HCEC 1CT (cell line): ENCODE data around the gene CAMTA1.
A peak's percentile ranks its signal among the peaks of the same experiment; 100 is the strongest.
"Not testable (repeated sequence)": the region's sequence is repeated elsewhere in the genome, so short reads cannot be mapped to it uniquely, and the experiment has no call there.

Source experiments
- DNase-seq: peaks from one replicate; pipeline ENCODE4 v3.0.0-alpha.2; 2017

The CAMTA1 gene

GRCh38 chr1:6782151-6782550 lies 3.1 kb upstream of the CAMTA1 start:
- no peak for DNase-seq

DNA sequence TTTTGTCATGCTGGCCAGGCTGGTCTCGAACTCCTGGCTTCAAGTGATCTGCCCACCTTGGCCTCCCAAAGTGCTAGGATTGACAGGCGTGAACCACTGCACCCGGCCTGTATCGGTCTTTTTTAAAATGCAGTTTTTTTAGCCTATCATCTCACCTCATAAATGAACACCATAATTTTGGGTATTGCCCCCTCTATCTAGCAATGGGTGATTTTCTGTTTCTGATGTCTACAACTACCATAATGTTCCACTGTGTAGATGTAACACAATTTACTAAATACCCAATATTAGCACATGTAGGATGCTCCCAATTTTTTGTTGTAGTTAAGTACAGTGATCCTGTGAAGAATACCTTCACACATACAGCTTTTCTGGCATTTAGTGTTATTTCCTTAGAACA lies 2.0 kb upstream of the CAMTA1 start:
- no peak for DNase-seq

- DNase-seq = no peak
Observed at GRCh38 chr1:6783936-6784559, 1.2 kb upstream of the CAMTA1 start.

- DNase-seq = peak; percentile 100
Observed at GRCh38 chr1:6784560-6785317, 515 bp upstream of the CAMTA1 start.

- DNase-seq = peak; percentile 27
Observed at GRCh38 chr1:6785728-6786505, 663 bp downstream of the CAMTA1 start.

DNA sequence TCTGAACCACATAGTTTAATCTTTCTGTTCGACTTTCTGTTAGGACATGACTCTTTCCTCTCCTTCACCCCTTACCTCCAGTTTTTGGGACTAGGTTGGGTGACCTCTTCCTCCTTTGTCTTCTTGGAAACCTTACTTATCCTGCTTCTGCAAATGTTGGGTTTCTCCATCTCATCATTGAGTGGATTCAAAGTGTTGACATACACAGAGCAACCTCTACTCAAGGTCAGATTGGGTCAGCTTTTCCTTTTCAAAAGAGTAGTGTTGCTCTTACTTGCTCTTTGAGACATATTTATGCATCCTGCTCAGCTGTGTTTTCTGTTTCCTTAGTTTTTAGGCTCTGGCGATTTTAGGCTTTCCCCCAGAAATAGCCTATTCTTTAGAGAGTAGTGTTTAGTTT lies 3.7 kb downstream of the CAMTA1 start:
- no peak for DNase-seq

DNA sequence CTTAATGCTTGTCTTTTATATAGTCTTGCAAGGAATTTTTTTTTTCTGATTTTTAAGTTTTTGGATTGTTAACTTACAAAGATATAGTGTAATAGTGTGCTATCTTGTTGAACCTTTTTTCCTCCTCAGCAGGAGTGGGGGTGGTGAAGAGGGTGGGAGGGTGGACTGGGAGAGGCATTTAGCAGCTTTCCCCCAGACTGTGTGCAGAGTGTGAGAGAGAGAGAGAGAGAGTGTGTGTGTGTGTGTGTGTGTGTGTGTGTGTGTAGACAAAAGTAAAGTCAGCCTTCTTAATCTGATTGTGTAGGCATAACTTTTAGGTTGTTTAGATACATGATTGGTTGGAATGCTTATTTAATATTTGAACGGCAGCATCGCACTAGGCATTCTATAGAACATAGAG lies 4.9 kb downstream of the CAMTA1 start:
- no peak for DNase-seq

DNA sequence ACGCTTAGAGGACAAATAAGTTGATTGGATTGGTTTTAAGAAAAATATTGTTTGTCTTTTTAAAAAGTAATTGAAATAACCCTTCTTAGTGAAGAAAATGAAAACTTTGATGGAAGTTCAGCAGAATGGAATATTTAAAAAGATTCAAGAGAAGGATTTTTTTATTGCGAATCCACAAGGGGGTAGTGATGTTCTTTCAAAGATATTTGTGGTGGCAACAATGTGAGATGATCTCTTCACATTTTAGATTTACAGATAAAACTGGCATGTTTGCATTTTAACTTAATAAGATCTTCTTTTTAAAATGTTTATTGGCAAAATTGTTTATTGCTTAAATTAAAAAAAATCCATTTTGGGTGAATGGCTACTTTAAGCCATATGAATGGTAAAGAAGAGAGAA lies 8.9 kb downstream of the CAMTA1 start:
- DNase-seq = peak; percentile 55

DNA sequence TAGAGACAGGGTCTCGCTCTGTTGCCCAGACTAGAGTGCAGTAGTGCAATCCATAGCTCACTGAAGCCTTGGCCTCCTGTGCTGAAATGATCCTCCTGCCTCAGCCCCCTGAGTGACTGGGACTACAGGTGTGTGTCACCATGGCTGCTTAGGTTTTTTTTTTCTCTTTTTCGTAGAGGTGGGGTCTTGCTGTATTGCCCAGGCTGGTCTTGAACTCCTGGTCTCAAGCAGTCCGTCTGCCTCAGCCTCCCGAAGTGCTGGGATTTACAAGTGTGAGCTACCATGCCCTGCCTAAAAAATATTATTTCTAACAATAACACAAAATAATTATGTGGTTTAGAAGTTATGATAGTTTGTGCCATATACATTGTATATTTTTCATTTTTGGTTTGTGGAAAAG lies 9.9 kb downstream of the CAMTA1 start:
- no peak for DNase-seq

- DNase-seq = no peak
Observed at GRCh38 chr1:6795661-6796060, 10.4 kb downstream of the CAMTA1 start.

GRCh38 chr1:6796095-6796494 lies 10.8 kb downstream of the CAMTA1 start:
- DNase-seq = no peak

GRCh38 chr1:6799499-6799898 lies 14.2 kb downstream of the CAMTA1 start:
- no peak for DNase-seq

DNA sequence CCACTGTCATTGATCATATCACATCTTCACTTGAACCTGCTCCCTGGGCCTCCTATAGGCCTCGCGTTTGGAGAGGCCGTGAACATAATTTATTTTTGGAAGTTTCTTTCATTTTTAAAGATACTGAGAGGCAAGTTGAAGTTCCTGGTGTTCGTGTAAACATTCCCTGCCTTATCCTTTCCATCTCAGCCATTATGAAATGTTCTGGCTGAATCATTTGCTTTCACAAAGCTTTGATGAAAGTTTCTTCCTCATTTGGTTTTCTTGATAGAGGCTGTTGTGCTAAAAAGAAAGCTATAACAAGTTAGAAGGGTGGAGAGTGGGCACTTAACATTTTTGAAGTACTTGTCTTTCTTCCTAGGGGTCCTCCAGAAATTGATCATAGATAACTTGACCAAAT lies 15.5 kb downstream of the CAMTA1 start:
- peak; percentile 46 for DNase-seq

DNA sequence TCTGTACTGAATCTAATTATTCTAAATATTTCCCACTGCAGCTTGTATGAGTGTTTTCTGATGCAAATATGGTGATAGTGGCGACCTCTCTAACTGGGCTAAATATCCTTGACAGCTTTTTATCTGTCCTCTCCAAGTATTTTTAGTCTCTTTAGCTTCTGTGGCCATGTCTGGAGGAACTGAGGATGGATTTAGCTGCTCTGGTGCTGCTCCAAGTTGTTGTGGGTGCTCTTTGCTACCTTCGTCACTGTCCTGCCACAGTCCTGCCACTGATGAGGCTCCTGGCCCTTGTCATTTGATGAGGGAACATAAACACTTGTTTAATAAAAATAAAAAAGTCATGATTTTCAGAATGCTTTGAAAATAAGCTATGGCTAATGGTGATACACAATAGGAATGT lies 15.9 kb downstream of the CAMTA1 start:
- no peak for DNase-seq

- DNase-seq = peak; percentile 78
Observed at GRCh38 chr1:6801966-6802365, 16.7 kb downstream of the CAMTA1 start.

GRCh38 chr1:6802454-6802853 lies 17.2 kb downstream of the CAMTA1 start:
- no peak for DNase-seq

DNA sequence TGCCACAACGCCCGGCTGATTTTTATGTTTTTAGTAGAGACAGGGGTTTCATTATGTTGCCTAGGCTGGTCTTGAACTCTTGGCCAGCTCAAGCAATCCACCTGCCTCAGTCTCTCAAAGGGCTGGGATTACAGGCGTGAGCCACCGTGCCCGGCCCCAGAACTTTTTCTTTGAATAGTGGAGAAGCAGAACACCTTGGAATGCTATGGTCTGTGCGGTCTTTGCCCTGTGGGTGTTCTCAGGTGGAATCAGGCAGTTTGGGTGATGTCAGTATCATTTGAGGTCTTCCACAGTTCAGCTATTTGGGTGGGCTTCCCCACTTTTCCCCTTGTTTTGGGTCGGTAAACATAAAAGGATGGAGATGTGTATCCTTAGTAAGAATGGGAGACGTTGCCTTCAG lies 17.6 kb downstream of the CAMTA1 start:
- no peak for DNase-seq

GRCh38 chr1:6803357-6803756 lies 18.1 kb downstream of the CAMTA1 start:
- peak; percentile 54 for DNase-seq

DNA sequence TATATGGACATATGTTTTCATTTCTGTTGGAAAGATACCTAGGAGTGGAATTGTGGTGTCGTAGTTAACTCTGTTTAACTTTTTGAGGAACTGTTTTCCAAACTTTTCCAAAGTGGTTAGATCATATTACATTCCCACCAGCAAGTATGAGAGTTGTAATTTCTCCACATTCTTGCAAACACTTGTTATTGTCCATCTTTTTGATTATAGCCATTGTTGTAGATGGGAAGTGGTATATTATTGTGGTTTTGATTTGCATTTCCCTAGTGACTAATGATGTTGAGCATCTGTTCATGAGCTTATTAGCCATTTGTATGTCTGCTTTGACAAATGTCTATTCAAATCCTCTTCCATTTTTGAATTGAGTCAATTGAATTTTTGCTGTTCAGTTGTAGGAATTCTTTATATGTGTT lies 19.8 kb downstream of the CAMTA1 start:
- peak; percentile 19 for DNase-seq

GRCh38 chr1:6807782-6808181 lies 22.5 kb downstream of the CAMTA1 start:
- DNase-seq = no peak

DNA sequence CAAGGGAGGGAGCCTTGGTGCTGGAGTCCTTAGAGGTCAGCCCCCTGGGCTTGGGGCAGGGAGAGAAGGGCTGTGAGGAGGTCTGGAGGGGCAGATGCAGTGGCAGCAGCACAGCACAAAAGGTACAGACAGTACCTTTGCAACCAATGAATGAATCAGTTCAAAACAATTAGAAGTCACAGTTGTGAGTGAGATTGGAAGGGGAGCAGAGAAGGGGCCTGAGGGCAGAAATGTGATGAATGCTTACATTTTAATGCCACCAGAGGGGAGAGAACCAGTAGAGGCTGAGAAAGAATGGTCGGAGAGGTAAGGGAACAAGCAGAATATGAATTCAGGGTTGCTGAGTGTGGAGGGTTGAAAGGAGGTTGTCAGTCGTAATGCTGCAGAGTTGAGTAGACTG lies 24.2 kb downstream of the CAMTA1 start:
- no peak for DNase-seq

DNA sequence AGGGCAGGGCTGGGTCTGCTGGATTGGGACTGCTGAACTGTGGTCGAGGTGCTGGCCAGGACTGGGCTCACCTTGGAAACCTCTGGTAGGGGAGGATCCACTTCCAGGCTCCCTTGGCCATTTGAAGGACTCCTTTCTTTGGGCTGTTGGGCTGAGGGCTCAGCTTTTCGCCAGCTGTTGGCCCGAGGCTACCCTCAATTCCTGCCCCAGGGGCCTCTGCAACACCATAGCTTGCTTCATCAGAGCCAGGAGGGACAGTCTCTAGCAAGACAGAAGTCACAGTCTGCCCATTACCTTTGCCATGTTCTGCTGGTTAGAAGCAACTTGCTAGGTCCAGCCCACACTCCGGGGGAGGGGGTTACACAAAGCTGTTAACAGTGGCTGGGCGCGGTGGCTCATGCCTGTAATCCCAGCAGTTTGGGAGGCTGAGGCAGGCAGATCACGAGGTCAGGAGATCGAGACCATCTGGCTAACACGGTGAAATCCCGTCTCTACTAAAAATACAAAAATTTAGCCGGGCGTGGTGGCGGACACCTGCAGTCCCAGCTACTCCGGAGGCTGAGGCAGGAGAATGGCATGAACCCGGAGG lies 25.0 kb downstream of the CAMTA1 start:
- DNase-seq = not testable (repeated sequence)

GRCh38 chr1:6811583-6811982 lies 26.3 kb downstream of the CAMTA1 start:
- DNase-seq = no peak

DNA sequence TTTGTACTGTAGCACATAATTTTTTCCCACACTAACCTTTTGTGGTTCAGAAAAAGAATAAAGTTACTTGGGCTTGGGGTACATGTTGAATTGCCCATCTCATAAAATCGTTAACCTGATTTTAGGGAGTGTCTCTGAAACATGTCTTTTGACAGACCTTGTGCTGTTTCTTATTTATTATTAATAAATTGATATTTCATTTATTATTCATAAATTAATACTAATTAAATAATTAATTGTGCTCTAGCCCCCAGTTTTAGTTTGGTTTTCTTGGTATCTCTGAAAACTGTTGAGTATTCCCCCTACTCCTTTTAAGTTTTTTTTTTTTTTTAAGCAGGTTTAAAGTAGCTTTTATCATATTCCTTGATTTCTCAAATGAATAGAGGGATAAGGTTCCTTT lies 27.9 kb downstream of the CAMTA1 start:
- DNase-seq = no peak
